HG02763 (cell line): ENCODE data around the gene PLEK2.
"Not testable (repeated sequence)": the region's sequence is repeated elsewhere in the genome, so short reads cannot be mapped to it uniquely, and the experiment has no call there.

Source experiments
- ATAC-seq: cut with Tn5 transposase; IDR thresholded peaks from one replicate; pipeline ENCODE4 v1.9.1; 2021; ENCODE audit warnings: mild to moderate bottlenecking, moderate library complexity; ENCODE audit not compliant: unreplicated experiment

Gene PLEK2

DNA sequence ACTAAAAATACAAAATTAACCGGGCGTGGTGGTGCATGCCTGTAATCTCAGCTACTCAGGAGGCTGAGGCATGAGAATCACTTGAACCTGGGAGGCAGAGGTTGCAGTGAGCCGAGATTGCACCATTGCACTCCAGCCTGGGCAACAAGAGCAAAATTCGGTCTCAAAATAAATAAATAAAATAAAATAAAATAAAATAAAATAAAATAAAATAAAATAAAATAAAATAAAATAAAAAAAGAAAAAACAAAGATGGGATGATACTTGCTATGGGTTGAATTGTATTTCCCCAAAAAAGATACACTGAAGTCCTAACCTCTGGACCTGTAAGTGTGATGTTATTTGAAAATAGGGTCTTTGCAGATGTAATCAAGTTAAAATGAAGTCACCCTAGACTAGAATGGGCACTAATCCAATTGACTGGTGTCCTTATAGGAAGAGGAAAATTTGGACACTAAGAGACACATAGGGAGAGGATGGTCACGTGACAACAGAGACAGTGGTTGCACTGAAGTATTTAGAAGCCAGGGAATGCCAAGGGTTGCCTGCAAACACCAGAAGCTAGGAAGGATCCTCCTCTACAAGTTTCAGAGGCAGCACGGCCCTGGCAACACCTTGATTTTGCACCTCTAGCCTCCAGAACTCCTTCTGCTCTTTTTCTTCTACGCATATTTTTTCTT is 3.7 kb downstream of the PLEK2 start:
- not testable (repeated sequence) for ATAC-seq

DNA sequence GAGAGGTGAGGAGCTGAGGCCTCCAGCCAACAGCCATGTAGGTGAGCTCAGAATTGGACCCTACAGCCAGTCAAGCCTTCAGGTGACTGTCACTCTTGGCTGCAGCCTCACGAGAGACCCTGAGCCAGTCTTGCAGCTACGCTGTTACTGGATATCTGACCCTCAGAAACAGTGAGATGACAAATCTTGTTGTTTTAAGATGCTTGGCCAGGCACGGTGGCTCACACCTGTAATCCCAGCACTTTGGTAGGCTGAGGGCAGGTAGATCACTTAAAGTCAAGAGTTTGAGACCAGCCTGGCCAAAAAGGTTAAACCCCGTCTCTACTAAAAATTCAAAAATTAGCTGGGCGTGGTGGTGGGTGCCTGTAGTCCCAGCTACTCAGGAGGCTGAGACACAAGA is 6.2 kb downstream of the PLEK2 start:
- no peak for ATAC-seq

DNA sequence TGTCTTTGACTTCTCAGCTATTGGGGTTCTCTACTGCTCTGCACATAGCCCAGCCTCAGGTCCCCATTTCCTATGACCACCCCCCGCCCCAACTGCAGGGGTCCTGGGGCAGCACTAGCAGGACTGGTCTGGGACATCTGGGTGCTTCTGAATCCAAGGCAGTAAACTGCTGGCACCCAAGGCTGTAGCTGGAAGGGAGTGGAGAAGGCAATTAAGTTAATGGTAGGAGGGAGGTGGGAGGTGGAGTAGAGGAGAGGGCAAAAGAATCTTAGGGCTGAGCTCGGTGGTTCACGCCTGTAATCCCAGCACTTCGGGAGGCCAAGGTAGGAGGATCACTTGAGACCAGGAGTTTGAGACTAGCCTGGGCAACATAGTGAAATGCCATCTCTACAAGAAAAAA is 11.5 kb downstream of the PLEK2 start:
- ATAC-seq, result no peak

GRCh38 chr14:67397536-67397935 is 14.4 kb downstream of the PLEK2 start:
- no peak for ATAC-seq

GRCh38 chr14:67396381-67396970 is 15.5 kb downstream of the PLEK2 start:
- no peak for ATAC-seq

DNA sequence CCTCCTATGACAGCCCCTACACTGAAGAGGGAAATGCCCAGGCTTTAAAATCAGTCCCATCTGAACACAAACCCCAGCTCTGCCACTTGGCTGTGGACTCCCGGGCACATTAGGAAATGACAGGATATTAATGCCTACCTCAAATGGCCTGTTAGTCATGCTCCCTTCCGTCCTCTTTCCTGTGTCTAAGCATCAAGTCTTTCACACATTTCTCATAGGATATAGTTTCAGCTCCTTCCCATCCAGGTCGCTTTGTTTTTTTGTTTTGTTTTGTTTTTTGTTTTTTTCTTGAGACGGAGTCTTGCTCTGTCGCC is 16.1 kb downstream of the PLEK2 start:
- ATAC-seq, result no peak

- ATAC-seq, result no peak
These were observed 16.7 kb downstream of the PLEK2 start for GRCh38 chr14:67395086-67395875.

- no peak for ATAC-seq
These were observed 18.3 kb downstream of the PLEK2 start for GRCh38 chr14:67393689-67394088.

- no peak for ATAC-seq
These were observed 19.2 kb downstream of the PLEK2 start for GRCh38 chr14:67392800-67393199.

DNA sequence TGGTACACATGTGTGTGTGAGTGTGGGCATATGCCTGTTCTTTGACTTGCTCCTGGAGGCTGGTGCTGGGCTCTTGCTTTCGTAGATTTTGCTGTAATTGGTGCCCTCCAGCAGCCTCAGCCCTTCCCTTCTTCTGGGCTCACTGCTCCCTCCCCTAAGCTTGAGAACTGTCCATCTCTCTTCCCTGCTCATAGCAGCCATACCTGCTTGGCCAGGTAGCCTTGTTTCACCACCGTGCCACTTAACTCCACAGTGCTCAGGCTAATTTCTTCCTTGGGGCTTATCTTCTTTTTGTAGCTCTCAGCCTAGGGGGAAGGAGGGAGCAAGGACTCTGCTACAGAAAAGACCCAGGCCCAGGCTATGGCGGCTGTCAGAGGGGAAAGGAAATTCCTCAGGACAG is 19.8 kb downstream of the PLEK2 start:
- ATAC-seq, result no peak

- ATAC-seq, result no peak
These were observed 20.7 kb downstream of the PLEK2 start for GRCh38 chr14:67391268-67391667.

GRCh38 chr14:67389811-67390534 is 22.0 kb downstream of the PLEK2 start:
- no peak for ATAC-seq

DNA sequence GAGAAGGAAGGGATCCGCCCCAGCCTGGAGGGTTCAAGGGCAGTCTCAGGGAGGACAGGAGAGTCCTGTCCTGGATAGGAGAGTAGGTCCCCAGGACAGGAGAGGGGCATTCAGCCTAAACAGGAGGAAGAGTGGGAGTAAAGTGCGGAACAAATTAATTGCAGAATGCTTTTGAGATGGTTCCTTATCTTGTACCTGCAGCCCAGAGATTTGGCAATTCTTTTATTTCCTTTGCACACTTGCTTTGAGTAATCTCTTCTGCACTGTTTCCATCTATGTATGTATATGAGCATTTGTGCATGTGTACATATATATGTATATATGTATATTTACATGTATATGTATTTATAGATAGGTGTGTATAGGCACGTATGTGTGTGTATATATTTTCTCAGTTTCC is 22.7 kb downstream of the PLEK2 start:
- ATAC-seq, result no peak

DNA sequence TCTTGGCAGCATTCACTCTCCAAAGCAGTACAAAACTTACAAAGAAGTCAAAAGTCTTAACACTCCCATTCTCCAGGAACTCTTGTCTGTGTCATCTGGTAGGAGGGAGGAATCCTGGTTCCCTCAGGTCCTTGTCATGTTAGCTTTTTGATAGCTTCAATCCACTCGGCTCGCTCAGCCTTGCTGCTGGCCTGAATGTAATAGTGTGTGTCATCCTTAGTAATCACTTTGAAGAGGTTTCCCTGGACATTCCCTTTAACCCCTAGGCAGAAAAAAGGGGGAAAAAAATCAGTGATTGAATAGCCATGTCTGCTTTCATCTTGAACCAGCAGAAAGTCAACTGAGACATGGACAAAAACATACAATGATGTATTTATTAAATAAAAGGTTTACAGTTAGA is 24.8 kb downstream of the PLEK2 start:
- no peak for ATAC-seq

DNA sequence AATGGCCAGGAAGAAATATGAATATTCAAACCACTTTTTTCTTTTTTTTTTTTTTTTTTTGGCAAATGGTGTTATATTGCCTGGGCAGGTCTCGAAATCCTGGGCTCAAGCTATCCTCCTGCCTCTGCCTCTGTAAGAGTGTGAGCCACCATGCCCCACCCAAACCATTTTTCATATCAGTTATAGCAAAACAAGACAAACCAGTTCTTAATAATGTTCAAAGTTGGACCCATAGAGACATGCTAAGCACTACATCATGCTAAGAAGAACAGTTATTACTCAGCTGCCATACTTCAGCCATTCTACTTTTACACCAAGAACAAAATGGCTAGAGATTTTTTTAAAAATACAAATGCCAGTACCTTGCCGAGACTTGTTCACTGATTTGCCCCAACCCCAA is 26.3 kb downstream of the PLEK2 start:
- no peak for ATAC-seq

GRCh38 chr14:67385120-67385519 is 26.8 kb downstream of the PLEK2 start:
- no peak for ATAC-seq

- no peak for ATAC-seq
These were observed 34.0 kb downstream of the PLEK2 start for GRCh38 chr14:67377916-67378315.

DNA sequence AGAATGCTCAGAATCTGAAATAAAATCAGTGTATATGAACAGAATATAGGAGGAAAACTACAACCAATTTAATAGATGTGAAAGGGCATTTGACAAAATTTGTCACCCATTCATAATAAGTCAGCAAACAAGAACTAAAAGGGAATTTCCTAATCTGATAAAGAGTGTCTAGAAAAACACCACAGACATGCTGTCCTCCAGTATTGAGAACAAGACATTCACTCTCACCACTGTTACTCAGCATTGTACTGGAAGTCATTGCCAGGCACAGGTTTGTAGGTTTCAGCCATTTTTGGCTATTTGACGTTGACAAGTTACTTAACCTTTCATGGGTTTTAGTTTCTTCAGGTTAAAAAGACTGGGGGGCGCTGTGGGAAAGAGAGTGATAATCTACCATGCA is 38.6 kb downstream of the PLEK2 start:
- ATAC-seq, result no peak

GRCh38 chr14:67372833-67373232 is 39.1 kb downstream of the PLEK2 start:
- no peak for ATAC-seq

DNA sequence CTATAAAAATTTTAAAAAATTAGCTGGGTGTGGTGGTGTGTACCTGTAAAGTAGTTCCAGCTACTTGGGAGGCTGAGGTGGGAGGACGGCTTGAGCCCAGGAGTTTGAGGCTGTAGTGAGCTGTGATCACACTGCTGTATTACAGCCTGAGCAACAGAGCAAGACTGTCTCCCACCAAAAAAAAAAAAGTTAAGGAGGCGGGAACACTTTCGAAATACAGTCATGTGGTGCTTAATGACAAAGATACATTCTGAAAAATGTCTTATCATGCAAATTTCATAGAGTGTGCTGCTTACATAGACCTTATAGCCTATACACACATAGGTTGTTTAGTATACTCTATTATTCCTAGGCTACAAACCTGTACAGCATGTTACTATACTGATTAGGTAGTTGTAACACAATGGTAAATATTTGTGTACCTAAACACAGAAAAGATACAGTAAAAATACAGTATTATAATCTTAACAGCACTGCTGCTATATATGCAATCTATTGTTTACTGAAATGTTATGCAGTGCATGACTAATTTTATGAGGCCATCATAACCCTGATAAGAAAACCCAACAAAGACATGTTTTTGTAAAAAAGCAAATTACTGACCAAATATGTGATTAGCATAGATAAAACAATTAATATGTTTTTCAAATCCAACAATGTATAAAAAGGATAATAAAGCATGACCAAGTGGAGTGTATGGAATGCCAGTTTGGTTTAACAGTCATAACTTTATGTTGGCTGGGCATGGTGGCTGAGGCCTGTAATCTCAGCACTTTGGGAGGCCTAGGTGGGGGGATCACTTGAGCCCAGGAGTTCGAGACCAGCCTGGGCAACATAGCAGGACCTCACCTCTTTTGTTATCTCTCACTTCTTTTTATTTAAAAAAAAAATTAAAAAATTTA is 40.5 kb downstream of the PLEK2 start:
- ATAC-seq, result no peak

DNA sequence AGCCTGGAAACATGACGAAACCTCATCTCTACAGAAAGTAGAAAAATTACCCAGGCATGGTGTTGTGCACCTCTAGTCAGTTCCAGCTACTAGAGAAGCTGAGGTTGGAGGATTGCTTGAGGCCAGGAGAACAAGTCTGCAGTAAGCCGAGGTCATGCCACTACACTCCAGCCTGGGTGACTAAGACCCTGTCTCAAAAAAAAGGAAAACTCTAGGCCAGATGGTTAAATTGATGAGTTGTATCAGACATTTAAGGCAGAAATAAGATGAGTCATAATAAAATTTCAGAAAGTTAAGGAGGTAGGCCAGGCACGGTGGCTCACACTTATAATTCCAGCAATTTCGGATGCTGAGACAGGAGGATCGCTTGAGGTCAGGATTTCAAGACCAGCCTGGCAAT is 41.1 kb downstream of the PLEK2 start:
- no peak for ATAC-seq
